Panc1 (cell line): Measurements from ENCODE around the gene CDH5.

ENCODE experiments used
- TCF7L2 ChIP-seq: IDR thresholded peaks from 2 replicates; pipeline ENCODE4 v1.6.1; 2011; ENCODE audit warnings: mild to moderate bottlenecking, low read depth, low read length, inconsistent platforms
- TF ChIP-seq, protein P1 (sequence below): fragments of 450-650 bp; IDR thresholded peaks from 2 replicates; pipeline ENCODE4 v1.5.1; 2017; ENCODE audit warnings: mild to moderate bottlenecking

DNA sequence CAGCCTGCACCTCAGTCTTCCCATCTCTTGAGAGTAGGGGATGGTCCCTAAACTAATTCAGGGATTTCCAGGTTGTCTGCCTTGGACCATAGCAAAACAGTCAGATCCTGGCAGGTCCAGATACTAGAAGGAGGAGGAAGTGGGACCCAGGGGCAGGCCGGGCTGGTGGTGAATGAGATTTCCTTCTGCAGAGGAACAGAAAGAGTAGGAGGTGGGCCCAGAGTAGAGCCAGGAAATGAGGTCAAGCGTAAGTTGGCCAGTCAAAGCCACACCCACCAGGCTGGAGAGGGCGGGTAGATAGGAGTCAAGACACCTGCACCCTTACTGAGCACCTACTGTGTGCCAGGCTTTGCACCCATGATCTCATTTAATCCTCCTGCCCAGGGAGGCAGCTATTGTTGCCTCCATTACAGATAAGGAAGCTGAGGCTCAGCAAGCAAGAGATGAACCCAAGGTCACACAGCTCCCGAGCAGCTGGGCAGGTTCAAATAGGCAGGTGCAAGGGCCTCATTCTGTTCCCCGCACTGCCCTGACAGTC, 2.6 kb downstream of the CDH5 start:
- TF ChIP-seq, protein P1, sequence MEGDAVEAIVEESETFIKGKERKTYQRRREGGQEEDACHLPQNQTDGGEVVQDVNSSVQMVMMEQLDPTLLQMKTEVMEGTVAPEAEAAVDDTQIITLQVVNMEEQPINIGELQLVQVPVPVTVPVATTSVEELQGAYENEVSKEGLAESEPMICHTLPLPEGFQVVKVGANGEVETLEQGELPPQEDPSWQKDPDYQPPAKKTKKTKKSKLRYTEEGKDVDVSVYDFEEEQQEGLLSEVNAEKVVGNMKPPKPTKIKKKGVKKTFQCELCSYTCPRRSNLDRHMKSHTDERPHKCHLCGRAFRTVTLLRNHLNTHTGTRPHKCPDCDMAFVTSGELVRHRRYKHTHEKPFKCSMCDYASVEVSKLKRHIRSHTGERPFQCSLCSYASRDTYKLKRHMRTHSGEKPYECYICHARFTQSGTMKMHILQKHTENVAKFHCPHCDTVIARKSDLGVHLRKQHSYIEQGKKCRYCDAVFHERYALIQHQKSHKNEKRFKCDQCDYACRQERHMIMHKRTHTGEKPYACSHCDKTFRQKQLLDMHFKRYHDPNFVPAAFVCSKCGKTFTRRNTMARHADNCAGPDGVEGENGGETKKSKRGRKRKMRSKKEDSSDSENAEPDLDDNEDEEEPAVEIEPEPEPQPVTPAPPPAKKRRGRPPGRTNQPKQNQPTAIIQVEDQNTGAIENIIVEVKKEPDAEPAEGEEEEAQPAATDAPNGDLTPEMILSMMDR = no peak
- no peak for TF ChIP-seq TCF7L2
